ENCODE data around the gene LRMDA. TPM values are rescaled to one million over a fixed set of nuclear protein-coding genes. Genes with fewer than 3 reads are reported as not detected.

LRMDA gene
- total and polyA plus RNA-seq, 2 of the 4 experiments (the other 2 are of a cell fraction), result 0.07 TPM; not detected in 1

- H4K5ac ChIP-seq (ENCODE audit: low read depth, low read length), result no peak overlapping the region
- intact Hi-C loops (cut with micrococcal nuclease), result no loop called here
- H2BK5ac ChIP-seq (ENCODE audit: low read depth, low read length, poor library complexity, severe bottlenecking), result no peak overlapping the region
- no peak overlapping the region for H3K56ac ChIP-seq (ENCODE audit: extremely low read depth, insufficient read depth, low read length)
- no peak overlapping the region for H3K4ac ChIP-seq (ENCODE audit: low read depth, low read length)
- no peak overlapping the region; the same call in 1 of the 2 replicates for H3K18ac ChIP-seq (ENCODE audit: low read depth, low read length)
- no CpG with 5 or more reads among the region's 3 CpGs for WGBS, 2 experiments (ENCODE audit: extremely low coverage in 2 of 2, insufficient read length in 1 of 2)
- H3K79me1 ChIP-seq (ENCODE audit: low read depth in 1 of 2, low read length in 2 of 2), result no peaks in the 10 kb centered on the region
- H3K27ac ChIP-seq (ENCODE audit: insufficient read depth, low read length), result no peak overlapping the region
- no peak overlapping the region for H2AFZ ChIP-seq (replicated peaks; ENCODE audit: low read length, poor library complexity)
- no peaks in the 10 kb centered on the region for H3K27me3 ChIP-seq (ENCODE audit: control insufficient read depth, insufficient read depth, low read length)
- ATAC-seq (ENCODE audit: low read depth), result peak; percentile 42
- CTCF ChIA-PET, result interaction anchor here (0.6 kb wide), 1 partner anchor 616 kb away, joined by 3 read pairs; no protein-coding TSS in a partner anchor
- no peaks in the 10 kb centered on the region for H3K36me3 ChIP-seq (ENCODE audit: control insufficient read depth, insufficient read depth, low read length)
- POLR2A ChIA-PET (ENCODE audit: unreplicated experiment), result no interaction called here
- no peaks in the 10 kb centered on the region for H3K9me1 ChIP-seq (ENCODE audit: insufficient read depth, low read length)
- no TSS peak for BruUV-seq (replicated peaks)
- no peak overlapping the region for H3K4me3 ChIP-seq (ENCODE audit: insufficient read depth, low read depth, low read length)
- peak overlapping the region; percentile 20; the same call in 1 of the 2 replicates for H2BK120ac ChIP-seq (ENCODE audit: low read depth, low read length)
- H2AK9ac ChIP-seq (replicated peaks; ENCODE audit: low read depth, low read length, poor library complexity), result no peak overlapping the region
- no peak overlapping the region for H2AK5ac ChIP-seq (ENCODE audit: low read depth, low read length)
- dilution Hi-C loops (cut with HindIII; ENCODE audit: low sequenced_read_pairs, unreplicated experiment), result no loop called here
- H3K14ac ChIP-seq (replicated peaks; ENCODE audit: low read depth, low read length), result no peak overlapping the region
- no peaks in the 10 kb centered on the region for H4K20me1 ChIP-seq (ENCODE audit: insufficient read depth, low read length)
- H3K9me3 ChIP-seq (ENCODE audit: control insufficient read depth, insufficient read depth, low read length), result peaks cover 9% of the 10 kb centered on the region
- TF ChIP-seq CTCF (conservative IDR thresholded peaks at IDR 0.05; ENCODE audit: low read depth, low read length), result no peak
- TF ChIP-seq, protein P1, sequence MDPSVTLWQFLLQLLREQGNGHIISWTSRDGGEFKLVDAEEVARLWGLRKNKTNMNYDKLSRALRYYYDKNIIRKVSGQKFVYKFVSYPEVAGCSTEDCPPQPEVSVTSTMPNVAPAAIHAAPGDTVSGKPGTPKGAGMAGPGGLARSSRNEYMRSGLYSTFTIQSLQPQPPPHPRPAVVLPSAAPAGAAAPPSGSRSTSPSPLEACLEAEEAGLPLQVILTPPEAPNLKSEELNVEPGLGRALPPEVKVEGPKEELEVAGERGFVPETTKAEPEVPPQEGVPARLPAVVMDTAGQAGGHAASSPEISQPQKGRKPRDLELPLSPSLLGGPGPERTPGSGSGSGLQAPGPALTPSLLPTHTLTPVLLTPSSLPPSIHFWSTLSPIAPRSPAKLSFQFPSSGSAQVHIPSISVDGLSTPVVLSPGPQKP (IDR thresholded peaks at IDR 0.05; ENCODE audit: borderline replicate concordance, low read depth, low read length), result no peak
- no peak for TF ChIP-seq MXI1 (IDR thresholded peaks at IDR 0.05; ENCODE audit: borderline replicate concordance, low read depth, low read length)
- no peak for TF ChIP-seq SMC3 (IDR thresholded peaks at IDR 0.05; ENCODE audit: low read depth, low read length)
- TF ChIP-seq MAZ (IDR thresholded peaks at IDR 0.05; ENCODE audit: borderline replicate concordance, low read depth, low read length), result no peak
- peak; percentile 75 for DNase-seq
- H2BK15ac ChIP-seq (ENCODE audit: low read depth, low read length), result no peak overlapping the region
- no peak overlapping the region for H3K9ac ChIP-seq (ENCODE audit: low read depth, low read length)
- H4K91ac ChIP-seq (ENCODE audit: insufficient read depth, low read depth, low read length), result no peak overlapping the region
- H3K23ac ChIP-seq (ENCODE audit: low read depth, low read length), result no peak overlapping the region
- H3K4me1 ChIP-seq (ENCODE audit: control insufficient read depth, insufficient read depth, low read length), result no peaks in the 10 kb centered on the region
- in situ Hi-C loops (cut with MboI; ENCODE audit: low sequenced_read_pairs), result no loop called here
- no peak overlapping the region for H3K4me2 ChIP-seq (ENCODE audit: low read depth, low read length)
- no peak overlapping the region for H2BK20ac ChIP-seq (ENCODE audit: low read depth, low read length)
- no peak overlapping the region for H4K8ac ChIP-seq (ENCODE audit: low read depth in 2 of 2, low read length in 2 of 2)
Observed at GRCh38 chr10:76492026-76492425, 1060.6 kb downstream of the LRMDA start.

All from IMR-90 (cell line).